Left ventricle myocardium superior (tissue), 1 donor: Measurements from ENCODE around the gene LMO2. TPM values are rescaled to one million over a fixed set of nuclear protein-coding genes. Genes with fewer than 3 reads are reported as not detected.

Experiments
- ATAC-seq: fragments of 200-7000 bp; cut with Tn5 transposase; one replicate; pipeline ENCODE4 v1.9.1; 2020; ENCODE audit warnings: mild to moderate bottlenecking, moderate library complexity
- DNase-seq: peaks from one replicate; pipeline ENCODE4 v3.0.0-alpha.2; 2020
- intact Hi-C: fragments of 100-400 bp; cut with micrococcal nuclease; formaldehyde crosslinking; loops from one replicate; pipeline ENCODE4 v1.11.0; 2022
- total RNA-seq: library from RNA; stranded (reverse); fragmentation: NEBNext Ultra II Directional; extraction: Animal tissue kit (Norgen Biotek cat#: 25700); gene quantifications from one replicate; pipeline ENCODE4 v1.2.1, GENCODE V29; 2021
- donor health status: DM: no; HTN: yes; CAD: no; lungs with severe emphysema.

Gene LMO2
- total RNA-seq, 1 donor from 2014 or later: 10.9 TPM

DNA sequence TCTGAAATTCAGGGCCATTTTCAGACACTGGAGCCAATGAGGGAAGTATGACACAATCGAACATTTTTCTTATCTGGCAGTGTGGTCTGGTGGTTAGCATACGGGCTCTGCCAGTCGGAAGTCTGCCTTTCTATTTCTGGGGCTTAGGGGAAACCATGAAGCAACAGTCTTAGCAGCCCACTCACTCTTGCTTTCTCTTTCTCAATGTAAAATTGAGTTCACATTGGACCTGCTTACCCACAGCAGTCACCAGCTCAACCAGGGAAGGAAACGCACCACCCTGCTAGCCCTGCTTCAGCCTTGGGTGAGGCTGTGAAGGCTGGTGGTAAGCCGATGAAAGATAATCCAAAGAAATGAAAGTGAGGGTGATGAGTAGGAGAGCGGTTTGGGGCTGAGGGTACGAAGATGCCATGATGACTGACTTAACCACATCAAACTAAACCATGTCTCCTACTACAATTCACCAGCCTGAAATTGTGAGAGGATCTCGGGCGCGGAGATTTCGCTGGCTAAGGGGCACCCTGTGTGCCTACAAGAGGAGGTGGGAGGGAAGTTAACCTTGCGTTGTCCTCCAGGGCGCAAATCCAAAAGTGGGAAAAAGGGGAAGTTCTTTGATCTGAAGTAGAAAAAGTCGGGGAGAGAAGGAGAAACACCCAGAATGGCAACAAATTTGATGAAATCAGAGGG, 2.0 kb upstream of the LMO2 start:
- intact Hi-C loops: no loop called here
- ATAC-seq (peak; percentile 62), DNase-seq (no peak)

DNA sequence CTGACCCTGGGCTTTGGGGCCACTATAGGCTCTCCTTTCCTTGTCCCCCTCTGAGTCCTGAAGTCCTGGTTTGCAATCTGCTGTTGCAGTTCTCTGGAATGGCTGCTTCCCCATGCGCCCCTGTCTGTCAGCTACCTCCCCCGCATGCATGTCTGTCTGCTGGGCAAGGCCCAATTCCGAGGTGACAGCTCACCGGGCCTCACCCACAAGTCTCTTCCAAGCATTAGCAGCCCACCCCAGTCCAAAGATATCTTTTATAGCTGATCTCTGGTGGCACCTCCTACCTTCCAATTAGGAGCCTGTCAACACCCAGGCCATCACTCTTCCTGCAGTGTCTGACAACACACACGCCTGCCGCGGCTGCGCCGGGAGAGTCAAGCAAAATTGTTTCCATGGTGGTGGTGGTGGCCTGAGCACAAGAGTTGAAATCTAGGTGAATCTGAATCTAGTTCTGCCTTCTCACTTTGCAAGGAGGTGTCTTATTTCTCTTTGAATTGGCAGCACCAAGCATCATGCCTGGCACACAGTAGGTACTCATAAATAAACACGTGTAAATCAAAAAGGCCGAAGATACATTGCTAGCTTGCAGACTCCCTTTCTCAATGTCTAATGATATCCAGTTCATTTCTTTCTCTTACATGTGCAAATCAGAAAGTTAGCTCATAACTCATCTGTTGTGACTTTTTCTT, 1.2 kb upstream of the LMO2 start:
- intact Hi-C loops: no loop called here
- DNase-seq (no peak), ATAC-seq (no peak)

- ATAC-seq (no peak), DNase-seq (no peak)
- intact Hi-C loops: no loop called here
Measured at GRCh38 chr11:33889821-33890378, 2.0 kb downstream of the LMO2 start.

- DNase-seq: no peak
- no peak for ATAC-seq
- intact Hi-C loops: no loop called here
Measured at GRCh38 chr11:33889296-33889695, 2.6 kb downstream of the LMO2 start.

- intact Hi-C loops: no loop called here
- ATAC-seq (no peak), DNase-seq (no peak)
Measured at GRCh38 chr11:33887886-33888285, 4.0 kb downstream of the LMO2 start.

GRCh38 chr11:33885338-33886005, 6.4 kb downstream of the LMO2 start:
- DNase-seq: no peak
- intact Hi-C loops: no loop called here

DNA sequence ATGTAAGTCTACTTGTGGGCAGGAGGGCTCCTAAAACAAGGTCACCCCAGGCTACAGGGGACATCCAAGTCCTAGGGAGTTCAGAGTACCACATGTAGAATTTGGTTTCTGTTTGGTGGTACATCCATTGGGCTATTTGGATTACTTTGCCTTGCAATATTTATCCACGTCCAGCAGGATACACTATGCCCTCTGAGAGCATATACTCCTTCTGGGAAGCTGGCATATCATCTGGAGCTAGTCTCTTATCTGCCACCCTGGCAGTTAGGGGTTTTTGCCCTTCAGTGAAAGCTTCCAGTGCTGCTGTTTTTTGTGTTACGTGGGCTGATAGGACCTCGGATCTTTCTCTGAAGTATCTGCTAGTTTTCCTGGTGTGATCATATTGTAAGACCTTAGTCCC, 7.3 kb downstream of the LMO2 start:
- DNase-seq: no peak
- ATAC-seq: no peak
- intact Hi-C loops: no loop called here

More at GRCh38 chr11:33885338-33886005, 6.4 kb downstream of the LMO2 start:
- ATAC-seq: no peak

DNA sequence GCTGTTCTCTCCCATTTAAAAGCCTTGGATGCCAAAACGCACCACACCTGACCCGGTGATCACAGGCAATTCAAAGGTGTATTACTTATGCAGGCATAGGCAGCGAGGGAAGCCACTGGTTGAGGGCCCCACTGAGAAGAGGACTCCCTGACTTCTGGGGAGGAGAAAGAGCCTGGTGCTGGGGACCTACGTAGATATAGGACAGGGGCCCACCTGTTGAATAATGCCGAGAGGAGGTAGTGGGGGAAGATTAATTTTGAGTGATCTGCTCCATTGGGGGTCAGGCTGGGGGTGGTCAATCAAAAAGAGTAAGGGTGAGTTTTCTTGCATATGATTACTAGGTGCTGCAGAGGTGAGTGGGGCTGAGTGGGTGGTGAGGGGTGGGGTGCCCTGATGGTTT, 7.8 kb downstream of the LMO2 start:
- DNase-seq: no peak
- no peak for ATAC-seq
- intact Hi-C loops: no loop called here

DNA sequence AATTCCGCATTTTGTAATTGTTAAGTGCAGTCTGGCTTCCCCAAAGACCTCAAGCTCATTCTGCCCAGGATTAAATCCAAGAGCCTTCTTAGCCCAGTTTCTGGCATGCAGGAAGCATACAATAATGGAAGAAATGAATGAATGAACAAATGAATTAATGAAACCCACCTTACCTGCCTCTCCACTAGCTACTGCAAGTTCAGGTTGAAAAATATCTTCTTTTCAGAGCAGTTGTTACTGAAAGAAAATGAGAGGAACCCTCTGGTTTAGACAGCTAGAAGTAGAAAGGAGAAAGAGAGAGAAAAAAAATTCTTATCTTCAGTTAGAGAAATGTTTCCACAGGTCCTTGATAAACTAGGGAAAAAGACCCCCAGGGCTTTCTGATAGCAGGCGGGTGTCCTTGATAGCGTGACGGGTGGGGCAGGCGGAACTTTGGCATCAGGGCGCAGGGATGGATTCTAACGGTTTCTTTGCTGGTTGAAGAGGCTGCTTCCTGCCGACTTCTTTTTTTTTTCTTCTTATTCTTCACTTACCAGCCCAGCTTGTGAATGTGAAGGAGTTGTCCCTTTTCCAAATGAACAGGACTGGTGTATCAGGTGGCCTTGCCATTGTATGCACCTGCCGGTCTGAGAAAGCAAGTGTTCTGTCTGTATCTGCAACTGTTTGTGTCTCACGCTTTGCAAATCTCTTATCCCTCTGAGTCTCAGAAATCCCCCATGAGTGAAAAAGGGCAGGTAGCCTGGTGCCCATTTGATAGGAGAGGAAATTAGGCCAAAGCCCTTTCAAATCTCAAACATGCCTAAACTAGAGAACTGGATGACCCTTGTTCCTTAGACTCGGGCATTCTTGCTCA, 10.0 kb downstream of the LMO2 start:
- intact Hi-C loops: no loop called here
- ATAC-seq: no peak
- DNase-seq: no peak

DNA sequence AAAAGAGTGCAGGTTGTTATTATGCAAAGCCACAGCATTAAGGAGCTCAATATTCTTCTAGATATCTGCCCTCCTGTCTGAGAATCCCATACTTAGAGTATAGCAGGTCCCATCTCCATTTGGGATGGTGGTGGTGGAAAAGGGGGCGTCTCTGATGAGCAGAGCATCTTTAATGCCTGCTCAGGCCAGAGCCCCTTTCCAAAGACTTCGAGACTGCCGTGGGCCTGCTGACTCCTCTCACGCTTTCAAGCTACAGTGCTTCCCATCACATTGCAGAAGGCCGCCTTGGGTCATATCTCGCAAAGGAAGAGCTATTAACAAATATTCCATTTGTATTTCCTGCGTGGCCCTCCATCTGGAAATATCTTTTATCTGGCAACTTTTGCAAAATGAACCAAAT, 10.9 kb downstream of the LMO2 start:
- ATAC-seq: no peak
- no peak for DNase-seq
- intact Hi-C loops: no loop called here

DNA sequence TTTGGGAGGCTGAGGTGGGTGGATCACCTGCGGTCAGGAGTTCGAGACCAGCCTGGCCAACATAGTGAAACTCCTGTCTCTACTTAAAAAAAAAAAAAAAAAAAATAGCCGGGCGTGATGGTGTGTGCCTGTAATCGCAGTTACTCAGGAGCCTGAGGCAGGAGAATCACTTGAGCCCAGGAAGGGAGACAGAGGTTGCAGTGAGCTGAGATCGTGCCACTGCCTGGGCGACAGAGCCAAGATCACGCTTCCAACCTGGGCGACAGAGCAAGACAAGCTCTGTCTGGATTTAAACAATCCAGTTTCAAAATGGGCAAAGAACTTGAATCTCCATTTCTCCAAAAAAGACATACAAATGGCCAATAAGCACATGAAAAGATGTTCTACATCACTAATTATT, 12.5 kb downstream of the LMO2 start:
- DNase-seq: no peak
- intact Hi-C loops: no loop called here
- no peak for ATAC-seq

DNA sequence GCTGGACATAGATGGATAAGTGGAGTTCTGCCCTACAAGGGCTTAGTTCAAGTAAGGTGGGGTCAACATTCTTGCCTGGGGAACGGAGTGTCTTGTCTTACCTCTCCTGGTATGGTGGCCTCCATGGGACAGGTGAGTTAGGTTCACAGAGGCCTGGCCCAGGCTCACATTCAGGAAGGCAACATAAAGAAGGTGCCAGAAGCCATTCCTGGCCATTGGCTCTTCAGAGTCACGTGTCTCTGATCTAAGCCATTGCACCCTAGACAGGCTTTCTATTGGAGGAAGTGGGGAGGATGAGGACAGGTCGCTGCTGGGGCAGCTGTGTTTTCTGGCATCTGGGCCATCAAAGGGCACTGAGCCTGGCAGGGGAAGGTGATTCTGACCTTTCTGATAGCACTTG, 14.8 kb downstream of the LMO2 start:
- no peak for ATAC-seq
- intact Hi-C loops: no loop called here
- no peak for DNase-seq

DNA sequence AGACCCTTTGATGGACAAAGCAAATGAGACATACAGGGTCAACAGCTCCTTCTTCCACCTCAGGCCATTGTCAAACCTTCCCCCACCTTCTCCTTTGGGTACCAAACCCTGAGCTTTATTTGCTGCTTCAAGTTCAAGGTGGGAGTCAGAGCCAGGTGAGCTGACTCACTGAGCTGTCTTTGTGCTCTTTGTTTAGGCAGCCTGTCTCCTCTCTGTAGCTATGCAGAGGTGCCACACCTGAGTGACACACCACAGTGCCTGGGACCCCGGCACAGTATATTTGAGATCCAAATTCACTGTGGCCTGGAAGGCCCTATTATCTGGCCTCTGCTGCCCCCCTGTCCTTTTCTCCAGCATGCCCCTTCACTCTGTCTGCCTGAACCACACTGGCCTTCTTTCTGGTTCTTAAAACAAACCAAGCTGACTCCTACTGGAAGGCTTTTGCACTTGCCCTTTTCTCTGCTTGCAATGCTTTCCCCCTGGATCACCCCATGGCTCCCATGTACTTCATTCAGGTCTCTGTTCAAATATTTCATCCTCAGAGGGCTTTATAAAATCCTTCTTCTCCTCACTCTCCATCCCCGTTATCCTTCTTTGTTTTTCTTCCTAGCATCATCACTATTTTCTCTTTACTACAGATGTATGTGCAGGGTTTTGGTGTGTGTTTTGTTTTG, 16.1 kb downstream of the LMO2 start:
- DNase-seq: no peak
- ATAC-seq: no peak
- intact Hi-C loops: no loop called here

DNA sequence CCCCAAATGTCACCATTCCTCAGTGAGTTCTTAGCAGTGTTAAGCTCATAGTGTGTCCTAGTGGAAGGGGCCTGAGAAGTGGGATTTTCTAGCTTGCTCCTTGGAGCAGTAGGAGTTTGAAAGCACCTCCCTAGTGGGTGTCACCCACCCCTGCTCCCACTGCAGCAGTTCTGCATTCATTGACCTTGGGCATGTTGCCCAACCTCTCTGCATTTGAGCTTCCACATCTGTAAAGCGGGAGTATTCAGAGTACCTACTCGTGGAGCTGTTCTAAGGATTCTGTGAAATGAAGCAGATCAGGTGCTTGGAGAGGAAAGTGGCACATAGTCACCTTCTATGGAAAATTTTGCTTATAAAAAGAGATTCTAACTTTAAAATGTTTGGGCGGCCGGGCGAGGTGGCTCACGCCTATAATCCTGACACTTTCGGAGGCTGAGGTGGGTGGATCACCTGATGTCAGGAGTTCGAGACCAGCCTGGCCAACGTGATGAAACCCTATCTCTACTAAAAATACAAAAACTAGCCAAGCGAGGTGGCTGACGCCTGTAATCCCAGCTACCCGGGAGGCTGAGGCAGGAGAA, 16.9 kb downstream of the LMO2 start:
- ATAC-seq (no peak), DNase-seq (no peak)
- intact Hi-C loops: no loop called here

GRCh38 chr11:33874433-33874832, 17.4 kb downstream of the LMO2 start:
- intact Hi-C loops: no loop called here
- ATAC-seq: no peak

DNA sequence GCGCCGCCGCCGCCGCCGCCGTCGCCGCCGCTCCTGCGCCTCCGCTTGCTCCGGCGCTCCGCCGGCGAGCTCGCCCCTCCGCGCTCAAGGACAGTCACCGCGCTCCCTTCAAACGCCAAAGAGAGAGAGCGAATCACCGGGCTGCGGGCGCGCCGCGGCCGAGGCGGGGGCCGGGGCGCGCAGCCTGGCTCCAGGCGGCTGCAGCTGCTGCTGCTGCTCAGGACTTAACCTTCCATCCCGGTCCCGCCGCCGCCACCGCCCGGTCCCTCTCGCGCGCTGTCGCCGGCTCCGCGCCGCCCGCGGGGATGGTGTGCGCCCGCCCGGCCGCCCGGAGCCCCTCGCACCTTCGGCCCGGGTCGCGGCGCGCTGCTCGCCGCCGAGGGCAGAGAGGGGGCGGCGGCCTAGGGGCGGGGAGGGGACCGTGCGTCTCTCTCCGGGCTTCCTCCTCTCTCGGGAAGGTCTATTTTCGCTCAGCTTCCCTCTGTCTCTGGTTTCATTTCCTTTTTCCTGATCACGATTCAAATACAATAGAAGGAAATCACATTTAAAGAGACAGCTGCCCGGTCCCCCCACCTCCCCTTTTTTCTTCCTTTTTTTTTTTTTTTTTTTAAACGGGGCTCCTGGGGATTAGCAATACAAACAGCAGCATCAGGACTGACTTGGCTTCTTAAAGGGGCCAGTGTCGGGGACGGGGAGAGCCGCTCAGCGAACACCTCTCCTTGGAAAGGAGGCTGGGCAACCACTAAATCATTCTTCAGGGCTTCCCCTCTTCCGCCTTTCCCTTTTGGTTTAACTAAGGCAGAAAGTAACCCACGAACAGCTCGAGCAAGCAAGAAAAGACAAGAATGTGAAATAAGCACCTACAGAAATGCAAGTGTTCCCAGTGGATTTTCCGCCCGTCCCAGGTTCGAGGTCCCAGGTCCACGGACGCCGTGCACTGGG, 22.1 kb downstream of the LMO2 start:
- intact Hi-C loops: no loop called here
- DNase-seq: peak; percentile 62
- ATAC-seq: peak; percentile 84

More at GRCh38 chr11:33874433-33874832, 17.4 kb downstream of the LMO2 start:
- no peak for DNase-seq

GRCh38 chr11:33868647-33869461, 23.0 kb downstream of the LMO2 start:
- intact Hi-C loops: no loop called here
- no peak for ATAC-seq
- no peak for DNase-seq
